ACC112 (cell line): ENCODE measurements around the gene KRT4.

ENCODE experiments used
- H2AFZ ChIP-seq: fragments of 200-600 bp; sonication (generic); one replicate; pipeline ENCODE4 v1.6.0; 2017; ENCODE audit warnings: antibody characterized with exemption, low read length; ENCODE audit not compliant: unreplicated experiment
- H3K27ac ChIP-seq: fragments of 200-600 bp; sonication (generic); 2 replicates; pipeline ENCODE4 v1.5.1; 2014; ENCODE audit warnings: low read depth, mild to moderate bottlenecking, antibody characterized with exemption, low read length, moderate library complexity
- H3K27me3 ChIP-seq: fragments of 200-600 bp; sonication (generic); 2 replicates; pipeline ENCODE4 v1.6.1; 2014; ENCODE audit warnings: mild to moderate bottlenecking, antibody characterized with exemption, low read length, moderate library complexity, mixed read lengths; ENCODE audit not compliant: insufficient read depth
- H3K36me3 ChIP-seq: fragments of 200-600 bp; sonication (generic); 2 replicates; pipeline ENCODE4 v1.6.1; 2016; ENCODE audit warnings: mild to moderate bottlenecking, antibody characterized with exemption, low read length, moderate library complexity, mixed read lengths; ENCODE audit not compliant: insufficient read depth
- H3K4me1 ChIP-seq: fragments of 200-600 bp; sonication (generic); one replicate; pipeline ENCODE4 v1.6.1; 2016; ENCODE audit warnings: low read length, mixed read lengths; ENCODE audit not compliant: insufficient read depth, unreplicated experiment, control insufficient read depth
- H3K4me3 ChIP-seq: fragments of 200-600 bp; sonication (generic); 2 replicates; pipeline ENCODE4 v1.5.1; 2014; ENCODE audit warnings: mild to moderate bottlenecking, low read depth, low read length
- H3K79me2 ChIP-seq: fragments of 200-600 bp; sonication (generic); one replicate; pipeline ENCODE4 v1.6.0; 2016; ENCODE audit warnings: low read length; ENCODE audit not compliant: control insufficient read depth, unreplicated experiment, insufficient read depth

Gene KRT4

DNA sequence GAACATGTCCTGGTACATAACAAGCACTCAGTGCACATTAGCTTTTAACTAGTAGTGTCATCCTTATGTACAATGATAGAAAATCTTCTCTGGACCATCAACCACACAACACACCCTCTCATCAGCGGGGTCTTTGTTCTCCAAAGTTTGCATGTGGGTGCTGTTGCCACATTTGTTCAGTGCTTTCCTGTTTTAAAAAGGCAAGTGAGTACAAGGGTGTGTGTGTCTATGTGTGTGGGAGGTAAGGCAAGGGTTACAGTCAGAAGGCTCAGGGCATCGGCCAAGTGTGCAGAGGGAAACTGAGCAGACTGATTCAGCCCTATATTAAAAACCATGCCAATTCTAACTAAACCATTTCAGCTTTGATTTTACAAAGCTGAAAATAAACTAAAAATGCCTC is 54.7 kb downstream of the KRT4 start:
- Histone ChIP-seq H3K4me1 (no peaks in the 10 kb centered on the region), H2AFZ (no peak overlapping the region), H3K4me3 (no peak overlapping the region), H3K36me3 (no peaks in the 10 kb centered on the region), H3K27ac (no peak overlapping the region), H3K79me2 (no peaks in the 10 kb centered on the region), H3K27me3 (peaks cover 83% of the 10 kb centered on the region)

DNA sequence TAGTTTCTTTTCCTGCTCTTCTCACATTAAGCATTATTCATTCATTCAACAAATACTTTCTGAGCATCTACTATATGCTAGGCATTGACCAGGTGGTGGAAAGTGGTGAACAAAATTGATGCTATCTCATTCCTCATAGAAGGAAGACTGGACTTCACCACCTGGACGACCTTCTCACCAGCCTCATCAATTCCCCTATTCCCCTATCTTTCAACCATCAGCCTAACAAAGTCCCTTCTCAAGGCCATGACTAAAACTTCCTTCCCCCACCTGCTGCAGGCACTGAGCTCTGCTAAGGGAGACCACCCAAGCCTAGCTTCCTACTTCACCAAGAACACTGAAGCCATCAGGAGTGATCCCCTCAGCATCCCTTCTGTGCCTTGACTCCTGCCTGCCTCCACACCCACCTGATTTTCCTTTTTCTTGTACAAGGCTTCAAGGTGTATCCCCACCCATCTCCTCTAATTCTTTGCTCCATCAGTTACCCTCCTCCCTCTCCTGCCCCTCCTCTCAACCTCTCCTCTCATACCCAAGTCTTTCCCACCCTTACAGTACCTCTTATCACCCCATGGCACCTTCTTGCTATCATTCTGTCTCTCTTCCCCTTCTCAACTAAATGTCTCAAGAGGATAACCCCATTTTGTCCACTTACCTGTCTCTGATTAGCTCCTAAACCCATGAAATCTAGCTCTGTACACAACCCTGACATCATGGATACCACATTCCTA is 56.3 kb downstream of the KRT4 start:
- Histone ChIP-seq H3K27me3 (peaks cover 81% of the 10 kb centered on the region), H3K79me2 (no peaks in the 10 kb centered on the region), H2AFZ (no peak overlapping the region)

More for the DNA sequence above, 56.3 kb downstream of the KRT4 start:
- no peak overlapping the region for H3K4me3 ChIP-seq
- H3K36me3 ChIP-seq, result no peaks in the 10 kb centered on the region
- no peak overlapping the region for H3K27ac ChIP-seq
- H3K4me1 ChIP-seq, result no peaks in the 10 kb centered on the region
